DMS 273 (cell line): Measurements from ENCODE around the gene BHLHA9.
A peak's percentile ranks its signal among the peaks of the same experiment; 100 is the strongest.
"Not testable (repeated sequence)": the region's sequence is repeated elsewhere in the genome, so short reads cannot be mapped to it uniquely, and the experiment has no call there.

ENCODE experiments used
- DNase-seq: peaks from one replicate; lab custom pipeline; 2025; ENCODE audit not compliant: unreplicated experiment; lab: John Stamatoyannopoulos, UW

BHLHA9 gene

DNA sequence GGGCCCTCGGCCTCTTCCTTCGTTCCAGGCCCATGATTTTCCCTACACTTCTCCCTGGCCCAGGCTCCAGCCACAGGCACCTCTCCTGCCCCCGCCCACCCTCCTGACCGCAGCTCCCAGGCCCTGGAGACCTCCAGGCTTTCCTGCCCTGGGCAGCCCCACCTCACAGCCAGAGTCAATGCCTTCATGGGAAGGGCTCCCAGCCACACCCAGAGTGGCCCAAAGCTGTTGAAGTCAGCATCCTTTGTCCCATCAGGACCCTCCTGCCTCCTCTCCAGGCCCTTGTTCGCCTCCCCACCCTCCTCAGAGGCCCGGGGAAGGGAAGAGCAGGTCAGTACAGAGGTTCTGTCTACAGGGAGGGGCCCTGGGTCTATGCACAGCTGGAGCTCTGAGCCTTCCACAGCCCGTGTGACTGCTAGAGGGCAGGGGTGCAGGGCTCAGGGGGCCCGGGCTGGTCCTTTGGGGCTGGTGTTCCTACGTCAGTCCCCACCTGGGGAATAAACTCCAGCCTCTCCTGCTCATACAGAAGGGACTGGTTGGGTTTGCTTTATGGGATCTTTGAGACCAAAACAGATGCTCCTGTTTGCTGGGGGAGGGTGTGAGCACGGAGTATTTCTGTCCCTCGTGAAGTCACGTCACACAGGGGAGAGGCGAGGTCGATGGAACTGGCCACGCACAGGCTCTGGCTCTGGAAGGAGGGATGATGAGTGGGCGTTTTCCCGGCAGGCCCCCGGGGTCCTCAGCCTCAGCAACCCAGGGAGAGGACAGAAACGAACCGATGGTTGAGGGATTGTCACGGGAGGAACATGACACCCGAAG, 29.5 kb downstream of the BHLHA9 start:
- no peak for DNase-seq

DNA sequence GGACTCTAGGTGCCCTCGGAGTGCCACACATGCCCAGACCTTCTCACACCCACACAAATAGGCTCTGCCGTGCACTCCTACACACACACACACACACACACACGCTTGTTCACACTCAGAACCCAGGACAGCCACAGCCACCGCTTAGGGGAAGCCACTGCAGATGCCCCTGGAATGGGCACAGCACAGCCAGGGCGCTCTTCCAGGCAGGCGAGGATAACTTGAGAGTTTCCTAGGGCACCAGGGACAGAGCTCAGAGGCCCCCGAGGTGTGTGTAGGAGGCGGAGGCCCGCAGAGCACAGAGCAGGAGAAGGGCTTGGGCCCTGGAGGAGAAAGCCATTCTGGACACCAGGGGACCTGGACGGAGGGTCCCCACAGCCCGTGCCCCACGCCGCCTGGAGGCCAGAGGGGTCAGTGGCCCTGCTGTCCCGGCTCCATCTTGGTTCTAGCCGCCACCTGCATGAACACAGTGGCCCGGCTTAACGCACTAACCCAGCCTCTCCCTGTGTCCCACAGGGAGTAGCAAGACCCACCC, 30.2 kb downstream of the BHLHA9 start:
- no peak for DNase-seq

DNA sequence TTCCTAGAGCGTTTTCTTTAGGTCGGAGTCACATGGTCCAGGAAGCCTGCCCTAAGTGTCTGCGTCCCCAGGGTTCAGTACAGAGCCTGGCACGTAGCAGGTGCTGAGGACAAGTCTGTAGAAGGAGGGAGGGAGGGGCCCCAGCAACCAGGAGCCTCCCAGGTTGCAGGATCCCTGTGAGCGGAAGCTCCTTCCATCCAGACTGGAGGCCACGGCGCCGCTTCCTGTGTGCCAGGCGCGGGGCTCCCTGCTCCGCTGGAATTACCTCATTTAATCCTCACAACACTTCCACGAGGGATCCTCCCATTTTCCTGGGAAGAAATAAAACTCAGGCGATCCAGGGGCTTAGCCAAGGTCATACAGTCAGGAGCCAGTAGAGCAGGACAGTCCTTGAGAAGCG, 31.3 kb downstream of the BHLHA9 start:
- no peak for DNase-seq

DNA sequence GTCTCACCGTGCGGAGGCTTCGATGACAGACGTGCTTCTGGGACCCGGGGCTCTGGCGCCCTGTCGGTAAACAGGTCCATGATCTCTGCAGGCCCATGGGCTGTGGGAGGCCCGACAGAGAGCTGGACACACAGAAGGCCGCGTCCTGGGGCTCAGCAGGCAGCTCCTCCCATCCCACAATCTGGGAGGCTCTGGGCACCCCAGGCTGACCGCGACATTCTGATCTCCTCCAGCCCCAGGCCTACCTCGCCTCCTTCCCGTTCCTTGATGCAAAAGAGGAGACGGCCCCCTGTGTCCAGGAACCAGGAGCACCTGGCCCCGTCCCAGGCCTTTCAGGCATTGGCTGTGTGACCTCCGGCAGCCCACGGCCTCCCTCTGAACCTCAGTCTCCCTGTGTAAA, 32.5 kb downstream of the BHLHA9 start:
- DNase-seq = no peak

DNA sequence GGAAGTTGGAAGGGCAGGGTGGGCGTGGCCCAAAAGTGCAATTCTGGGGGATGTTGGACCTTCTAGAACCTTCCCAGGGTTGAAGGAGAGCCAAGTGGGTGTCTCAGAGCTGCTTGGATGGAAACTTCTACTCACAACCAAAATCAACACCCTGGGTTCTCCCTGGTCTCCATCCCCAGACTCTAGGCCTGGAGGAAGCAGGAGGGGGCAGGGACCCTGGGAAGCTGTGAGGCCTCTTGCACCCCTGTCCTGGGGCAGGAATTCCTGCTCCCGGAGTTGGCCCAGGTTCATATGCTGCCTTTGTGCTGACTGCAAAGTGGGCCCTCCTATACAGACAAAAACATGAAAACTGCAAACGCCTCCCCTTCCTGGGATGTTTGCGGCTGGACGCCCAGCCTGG, 34.3 kb downstream of the BHLHA9 start:
- DNase-seq = no peak

DNA sequence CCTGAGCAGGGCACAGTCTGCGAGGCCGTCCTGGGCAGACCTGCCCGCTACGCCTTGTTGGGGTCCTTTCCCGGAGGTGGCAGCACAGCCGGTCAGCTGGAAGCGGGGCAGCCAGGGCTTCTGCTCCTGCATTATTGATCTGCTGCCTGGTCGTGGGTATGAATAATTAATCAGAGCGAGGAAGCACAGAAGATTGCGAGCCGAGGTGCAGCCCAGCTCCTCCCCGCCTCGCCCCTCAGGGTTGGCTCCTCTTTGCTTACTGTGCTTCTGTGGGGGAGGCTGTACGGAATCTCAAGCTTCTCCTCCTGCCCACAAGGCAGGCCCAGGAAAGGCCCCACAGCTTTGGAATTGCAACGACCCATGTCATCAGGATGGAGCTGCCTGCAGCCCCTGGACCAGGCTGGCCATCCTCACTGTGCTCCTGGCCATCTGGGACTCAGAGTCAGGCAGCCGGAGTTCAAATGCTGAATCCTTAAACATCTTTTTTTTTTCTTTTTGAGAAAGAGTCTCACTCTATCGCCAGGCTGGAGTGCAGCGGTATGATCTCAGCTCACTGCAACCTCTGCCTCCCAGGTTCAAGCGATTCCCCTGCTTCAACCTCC, 34.8 kb downstream of the BHLHA9 start:
- no peak for DNase-seq

DNA sequence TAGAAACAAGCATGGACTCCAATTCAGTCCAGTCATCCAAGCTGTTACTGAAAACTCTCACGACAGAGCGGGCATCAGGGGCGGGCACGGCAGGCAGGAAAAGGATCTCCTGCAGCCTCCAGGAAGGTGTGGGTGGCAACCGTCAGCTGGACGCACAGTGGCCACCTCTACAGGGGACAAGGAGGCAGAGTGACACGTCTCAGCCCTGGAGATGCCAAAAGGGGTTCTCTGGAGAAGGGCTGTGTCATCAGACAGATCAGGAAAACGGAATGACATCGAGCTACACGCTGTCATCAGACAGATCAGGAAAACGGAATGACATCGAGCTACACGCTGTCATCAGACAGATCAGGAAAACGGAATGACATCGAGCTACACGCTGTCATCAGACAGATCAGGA, 37.6 kb downstream of the BHLHA9 start:
- DNase-seq = not testable (repeated sequence)

DNA sequence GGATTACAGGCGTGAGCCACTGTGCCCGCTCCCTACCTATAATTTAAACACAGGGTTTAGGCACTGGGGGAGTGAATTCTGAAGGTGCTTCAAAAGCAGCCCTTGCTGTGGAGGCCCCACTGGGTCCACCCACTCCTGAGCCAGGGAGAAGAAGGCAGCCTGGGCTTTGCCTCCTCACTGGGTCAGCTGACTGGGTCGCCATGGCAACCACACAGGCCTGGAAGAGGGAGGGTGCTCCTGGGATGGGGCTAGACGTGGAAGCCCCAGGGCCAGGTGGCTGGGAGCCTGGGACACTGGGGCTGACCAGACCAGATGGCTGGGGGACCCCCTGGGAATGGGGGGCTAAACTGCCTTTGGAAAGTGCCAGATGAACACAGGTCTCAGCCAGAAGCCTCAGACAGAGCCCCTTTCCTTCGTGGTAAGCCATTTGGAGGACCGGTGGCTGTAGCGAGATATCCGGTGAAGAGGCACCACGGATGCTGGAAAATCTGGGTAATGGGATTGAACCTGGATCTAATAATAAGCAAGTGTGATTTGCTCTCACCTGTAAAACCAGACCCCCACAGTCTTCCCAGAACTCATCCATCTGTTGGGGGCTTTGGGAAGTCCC, 42.1 kb downstream of the BHLHA9 start:
- peak; percentile 82 for DNase-seq

DNA sequence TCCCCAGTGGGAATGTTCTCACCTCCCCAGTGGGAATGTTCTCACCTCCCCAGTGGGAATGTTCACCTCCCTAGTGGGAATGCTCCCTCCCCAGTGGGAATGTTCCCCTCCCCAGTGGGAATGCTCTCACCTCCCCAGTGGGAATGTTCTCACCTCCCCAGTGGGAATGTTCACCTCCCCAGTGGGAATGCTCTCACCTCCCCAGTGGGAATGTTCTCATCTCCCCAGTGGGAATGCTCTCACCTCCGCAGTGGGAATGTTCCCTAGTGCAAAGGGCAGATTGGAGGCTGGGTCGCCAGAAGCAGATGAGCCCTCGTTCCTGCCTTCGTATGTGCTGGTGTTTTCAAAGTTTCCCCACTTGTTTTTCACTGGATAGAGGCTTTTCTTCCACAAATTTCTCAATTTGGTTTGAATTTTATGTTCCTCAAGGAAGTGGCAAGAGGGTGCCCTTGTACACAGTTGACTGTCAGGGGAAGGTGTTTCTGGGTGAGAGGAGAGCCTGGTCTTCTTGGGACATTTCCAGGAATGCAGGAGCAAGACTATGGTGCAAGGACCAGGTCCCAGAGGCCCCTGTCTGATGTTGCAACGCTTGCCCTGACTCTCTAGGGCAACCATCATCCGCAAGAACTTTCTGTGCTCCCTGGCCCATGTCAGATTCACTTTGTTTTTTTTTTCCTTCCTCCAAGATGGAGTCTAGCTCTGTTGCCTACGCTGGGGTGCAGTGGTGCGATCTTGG, 43.2 kb downstream of the BHLHA9 start:
- DNase-seq = no peak

DNA sequence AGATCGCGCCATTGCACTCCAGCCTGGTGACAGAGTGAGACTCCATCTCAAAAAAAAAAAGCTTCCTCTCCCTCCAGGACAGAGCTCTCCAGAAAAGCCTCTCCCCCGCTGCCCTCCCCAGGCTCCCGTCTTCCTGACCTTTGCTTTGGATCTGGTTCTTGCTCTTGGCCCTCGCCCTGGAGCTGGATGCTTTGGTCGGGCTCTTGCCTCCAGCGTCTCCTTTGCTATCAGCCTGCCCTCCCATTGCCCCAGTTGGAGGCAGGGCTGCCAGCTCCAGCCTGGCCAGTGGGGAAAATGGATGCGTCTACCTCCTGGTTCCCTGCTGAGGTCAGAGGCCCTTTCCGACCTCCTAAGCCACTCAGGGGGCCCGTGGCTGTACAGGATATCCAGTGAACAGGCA, 45.2 kb downstream of the BHLHA9 start:
- no peak for DNase-seq

DNA sequence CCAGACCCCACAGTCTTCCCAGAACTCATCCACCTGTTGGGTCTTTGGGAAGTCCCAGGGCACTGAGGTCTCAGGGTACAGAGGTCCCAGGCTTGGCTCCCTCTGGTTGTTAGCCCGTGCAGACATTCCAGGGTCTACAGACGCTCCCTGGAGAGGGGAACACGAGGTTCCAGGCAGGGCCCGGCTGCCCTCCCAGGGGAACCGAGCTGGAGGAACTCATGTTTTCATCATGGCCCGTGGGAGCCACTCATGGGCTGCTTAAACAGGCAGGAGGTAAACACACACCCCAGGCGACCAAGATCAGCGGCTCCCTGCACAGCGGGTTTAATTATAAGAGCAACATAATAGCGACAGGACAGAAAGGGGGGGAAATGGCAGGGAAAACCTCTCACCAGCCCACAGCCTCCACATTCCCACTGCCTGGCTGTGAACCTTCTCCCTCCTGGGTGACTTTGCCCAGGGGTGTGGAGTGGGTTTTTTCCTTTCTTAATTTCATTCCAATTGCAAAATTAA, 45.7 kb downstream of the BHLHA9 start:
- DNase-seq = no peak
